Measurements from ENCODE around the gene CFAP43. TPM values are rescaled to one million over a fixed set of nuclear protein-coding genes. Genes with fewer than 3 reads are reported as not detected.

The CFAP43 gene
- total RNA-seq, 2 experiments from 2014 or later: not detected

GRCh38 chr10:104090611-104091010, 141.6 kb downstream of the CFAP43 start:
- Histone ChIP-seq H3K9me2 (ENCODE audit: insufficient read depth, low read length) (no peaks in the 10 kb centered on the region), H3K27ac (ENCODE audit: low read depth, low read length, poor library complexity, severe bottlenecking) (no peak overlapping the region), H3K9me3 (ENCODE audit: low read length) (no peaks in the 10 kb centered on the region), H3K4me2 (ENCODE audit: low read length) (no peak overlapping the region), H3K36me3 (ENCODE audit: insufficient read depth, low read length) (no peaks in the 10 kb centered on the region), H3K4me3 (ENCODE audit: low read depth, low read length, poor library complexity, severe bottlenecking) (no peak overlapping the region), H3K4me1 (ENCODE audit: insufficient read depth, low read length, poor library complexity, severe bottlenecking) (no peaks in the 10 kb centered on the region), H2AFZ (ENCODE audit: low read length) (no peak overlapping the region), H4K20me1 (ENCODE audit: insufficient read depth, low read length) (no peaks in the 10 kb centered on the region), H3K79me2 (ENCODE audit: insufficient read depth, low read depth, low read length) (no peaks in the 10 kb centered on the region)
- ChIA-PET POLR2A (interaction anchor here (0.7 kb wide), 1 partner anchor 9 kb away, joined by 3 read pairs; no protein-coding TSS in a partner anchor), CTCF (ENCODE audit: unreplicated experiment) (no interaction called here)
- BruUV-seq (replicated peaks): no TSS peak
- DNase-seq (ENCODE audit: low spot score): no peak
- intact Hi-C loops (cut with micrococcal nuclease; ENCODE audit: unreplicated experiment): no loop called here
- TF ChIP-seq EZH2phosphoT487 (IDR thresholded peaks at IDR 0.05; ENCODE audit: borderline replicate concordance, low read depth, low read length) (no peak), CTCF (conservative IDR thresholded peaks at IDR 0.05; ENCODE audit: low read length) (no peak)

- ChIA-PET CTCF (ENCODE audit: unreplicated experiment) (no interaction called here), POLR2A (interaction anchor here (0.6 to 1.0 kb wide), 2 partner anchors 12 to 1005 kb away, joined by 3 read pairs; no protein-coding TSS in a partner anchor)
- no peak overlapping the region for H3K27ac ChIP-seq (ENCODE audit: low read depth, low read length, poor library complexity, severe bottlenecking)
- no TSS peak for BruUV-seq (replicated peaks)
- no peak overlapping the region for H3K4me3 ChIP-seq (ENCODE audit: low read depth, low read length, poor library complexity, severe bottlenecking)
- DNase-seq (ENCODE audit: low spot score): no peak
- intact Hi-C loops (cut with micrococcal nuclease; ENCODE audit: unreplicated experiment): no loop called here
- H3K9me3 ChIP-seq (ENCODE audit: low read length): no peaks in the 10 kb centered on the region
- no peak overlapping the region for H3K4me2 ChIP-seq (ENCODE audit: low read length)
- H3K36me3 ChIP-seq (ENCODE audit: insufficient read depth, low read length): no peaks in the 10 kb centered on the region
- no peaks in the 10 kb centered on the region for H4K20me1 ChIP-seq (ENCODE audit: insufficient read depth, low read length)
- H3K9me2 ChIP-seq (ENCODE audit: insufficient read depth, low read length): no peaks in the 10 kb centered on the region
- no peak for TF ChIP-seq EZH2phosphoT487 (IDR thresholded peaks at IDR 0.05; ENCODE audit: borderline replicate concordance, low read depth, low read length)
- no peak for TF ChIP-seq CTCF (conservative IDR thresholded peaks at IDR 0.05; ENCODE audit: low read length)
- no peaks in the 10 kb centered on the region for H3K4me1 ChIP-seq (ENCODE audit: insufficient read depth, low read length, poor library complexity, severe bottlenecking)
- no peak overlapping the region for H2AFZ ChIP-seq (ENCODE audit: low read length)
- H3K79me2 ChIP-seq (ENCODE audit: insufficient read depth, low read depth, low read length): no peaks in the 10 kb centered on the region
Measured at GRCh38 chr10:104089621-104090020, 142.5 kb downstream of the CFAP43 start.

- Histone ChIP-seq H3K4me1 (ENCODE audit: insufficient read depth, low read length, poor library complexity, severe bottlenecking) (no peaks in the 10 kb centered on the region), H3K4me3 (ENCODE audit: low read depth, low read length, poor library complexity, severe bottlenecking) (no peak overlapping the region), H3K79me2 (ENCODE audit: insufficient read depth, low read depth, low read length) (no peaks in the 10 kb centered on the region), H4K20me1 (ENCODE audit: insufficient read depth, low read length) (no peaks in the 10 kb centered on the region), H3K4me2 (ENCODE audit: low read length) (no peak overlapping the region), H3K9me3 (ENCODE audit: low read length) (no peaks in the 10 kb centered on the region), H3K36me3 (ENCODE audit: insufficient read depth, low read length) (no peaks in the 10 kb centered on the region), H3K9me2 (ENCODE audit: insufficient read depth, low read length) (no peaks in the 10 kb centered on the region), H3K27ac (ENCODE audit: low read depth, low read length, poor library complexity, severe bottlenecking) (no peak overlapping the region), H2AFZ (ENCODE audit: low read length) (no peak overlapping the region)
- POLR2A ChIA-PET: interaction anchor here (0.6 kb wide), 1 partner anchor 10 kb away, joined by 3 read pairs; no protein-coding TSS in a partner anchor
- DNase-seq (ENCODE audit: low spot score): no peak
- no peak for TF ChIP-seq CTCF (conservative IDR thresholded peaks at IDR 0.05; ENCODE audit: low read length)
- no peak for TF ChIP-seq EZH2phosphoT487 (IDR thresholded peaks at IDR 0.05; ENCODE audit: borderline replicate concordance, low read depth, low read length)
- intact Hi-C loops (cut with micrococcal nuclease; ENCODE audit: unreplicated experiment): no loop called here
- CTCF ChIA-PET (ENCODE audit: unreplicated experiment): no interaction called here
- BruUV-seq (replicated peaks): no TSS peak
Measured at GRCh38 chr10:104088239-104088638, 143.9 kb downstream of the CFAP43 start.

Measured in OCI-LY7 (cell line).